Activated effector memory CD4-positive, alpha-beta T cell treated with Interleukin-2 at 50 U/mL for 16 hours (primary cell): Measurements from ENCODE around the gene PNPLA7.

Experiments used
- DNase-seq: peaks from one replicate; pipeline ENCODE4 v3.0.0-alpha.2; 2020

PNPLA7 gene

DNA sequence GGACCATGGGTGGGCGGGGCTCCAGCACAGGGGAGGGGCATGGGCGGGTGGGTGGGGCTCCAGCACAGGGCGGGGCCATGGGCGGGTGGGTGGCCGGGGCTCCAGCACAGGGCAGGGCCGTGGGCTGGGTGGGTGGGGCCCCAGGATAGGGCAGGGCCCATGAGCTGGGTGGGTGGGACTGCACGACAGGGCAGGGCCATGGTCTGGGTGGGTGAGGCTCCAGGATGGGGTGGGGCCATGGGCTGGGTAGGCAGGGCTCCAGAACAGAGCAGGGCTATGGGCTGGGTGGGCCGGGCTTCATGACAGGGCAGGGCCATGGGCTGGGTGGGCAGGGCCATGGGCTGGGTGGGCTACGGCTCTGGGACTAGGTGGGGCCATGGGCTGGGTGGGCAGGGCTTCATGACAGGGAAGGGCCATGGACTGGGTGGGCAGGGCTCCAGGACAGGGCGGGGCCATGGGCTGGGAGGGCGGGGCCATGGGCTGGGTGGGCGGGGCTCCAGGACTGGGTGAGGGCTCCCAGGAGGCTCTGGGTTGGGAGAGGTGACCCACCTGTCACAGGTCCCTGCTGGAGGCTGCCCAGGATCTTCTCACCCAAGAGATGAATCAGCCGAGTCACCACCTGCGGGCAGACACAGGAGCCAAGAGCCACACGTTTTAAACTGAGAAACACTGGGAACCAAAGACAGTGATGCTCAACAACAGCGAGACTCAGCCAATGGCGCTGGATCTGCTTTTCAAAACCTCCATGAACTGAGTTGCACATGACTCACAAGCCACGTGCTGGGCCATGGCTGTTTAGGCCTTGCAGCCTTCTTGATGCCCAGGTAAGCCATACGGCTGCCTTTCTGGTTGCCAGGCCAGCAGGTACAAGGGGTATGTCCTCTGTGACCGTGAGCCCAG is 57.5 kb downstream of the PNPLA7 start:
- no peak for DNase-seq

DNA sequence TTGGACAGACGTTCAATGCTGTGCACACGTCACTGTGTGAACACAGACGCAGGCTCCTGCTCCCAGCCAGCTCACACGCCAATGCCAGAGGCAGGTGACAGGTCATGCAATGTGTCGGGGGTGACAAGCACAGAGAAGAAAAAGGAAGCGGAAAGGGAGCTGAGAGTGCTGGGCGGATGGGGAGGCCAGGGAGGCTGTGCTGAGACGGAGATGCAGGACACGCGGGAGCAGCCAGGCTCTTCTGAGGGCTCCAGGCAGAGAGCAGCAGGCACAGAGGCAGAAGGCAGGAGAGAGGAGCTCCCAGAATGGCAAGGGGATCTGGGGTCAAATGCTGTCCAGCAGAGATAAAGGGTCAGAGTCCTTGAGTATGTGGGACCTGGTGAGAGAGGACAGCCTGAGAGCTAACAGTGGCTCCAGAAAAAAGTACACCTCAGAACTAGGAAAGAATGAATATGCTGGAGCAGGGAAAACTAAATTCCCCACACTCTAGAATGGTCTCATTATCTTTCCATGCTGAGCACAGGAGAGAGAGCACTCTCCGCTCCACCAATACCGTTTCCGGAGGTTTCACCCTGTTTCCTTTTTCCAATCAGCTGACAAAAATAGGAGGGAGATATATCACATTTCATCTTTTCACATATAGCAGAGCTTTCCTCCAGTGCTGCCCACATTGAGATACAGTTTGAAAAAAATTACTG is 58.3 kb downstream of the PNPLA7 start:
- no peak for DNase-seq

GRCh38 chr9:137490532-137491186 is 59.5 kb downstream of the PNPLA7 start:
- DNase-seq = no peak

DNA sequence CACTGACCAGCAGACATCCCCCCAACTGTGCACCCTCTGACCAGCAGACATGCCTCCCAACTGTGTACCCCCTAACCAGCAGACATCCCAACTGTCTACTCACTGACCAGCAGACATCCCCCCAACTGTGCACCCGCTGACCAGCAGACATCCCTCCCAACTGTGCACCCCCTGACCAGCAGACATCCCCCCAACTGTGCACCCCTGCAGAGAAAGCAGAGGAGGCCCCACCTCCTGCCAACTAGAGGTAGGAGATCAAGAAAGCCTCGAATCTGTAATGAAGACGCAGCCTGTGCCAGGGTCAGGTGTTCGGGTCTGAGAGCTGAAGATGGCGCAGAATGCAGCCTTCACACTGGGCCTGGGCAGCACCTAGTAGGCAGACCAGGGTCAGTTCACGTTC is 61.3 kb downstream of the PNPLA7 start:
- no peak for DNase-seq

GRCh38 chr9:137488327-137488653 is 61.9 kb downstream of the PNPLA7 start:
- DNase-seq = no peak

GRCh38 chr9:137487454-137488326 is 62.5 kb downstream of the PNPLA7 start:
- DNase-seq = no peak

GRCh38 chr9:137486545-137487453 is 63.4 kb downstream of the PNPLA7 start:
- no peak for DNase-seq

DNA sequence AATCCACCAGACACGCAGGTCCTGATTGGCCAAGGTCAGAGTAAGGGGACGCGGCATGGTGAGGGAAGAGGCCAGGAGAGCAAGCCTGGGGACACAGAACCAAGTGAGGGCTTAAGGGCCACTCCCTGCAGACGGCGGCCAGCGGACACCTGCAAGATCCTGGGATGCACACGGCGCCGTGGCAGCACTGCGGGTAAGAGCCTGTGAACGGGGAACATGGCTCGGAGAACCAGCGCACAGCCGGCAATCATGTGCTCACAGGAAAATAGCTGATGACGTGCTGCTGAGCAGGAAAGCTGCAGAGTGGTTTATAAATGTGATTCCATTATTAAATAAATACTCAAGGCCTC is 64.1 kb downstream of the PNPLA7 start:
- no peak for DNase-seq

DNA sequence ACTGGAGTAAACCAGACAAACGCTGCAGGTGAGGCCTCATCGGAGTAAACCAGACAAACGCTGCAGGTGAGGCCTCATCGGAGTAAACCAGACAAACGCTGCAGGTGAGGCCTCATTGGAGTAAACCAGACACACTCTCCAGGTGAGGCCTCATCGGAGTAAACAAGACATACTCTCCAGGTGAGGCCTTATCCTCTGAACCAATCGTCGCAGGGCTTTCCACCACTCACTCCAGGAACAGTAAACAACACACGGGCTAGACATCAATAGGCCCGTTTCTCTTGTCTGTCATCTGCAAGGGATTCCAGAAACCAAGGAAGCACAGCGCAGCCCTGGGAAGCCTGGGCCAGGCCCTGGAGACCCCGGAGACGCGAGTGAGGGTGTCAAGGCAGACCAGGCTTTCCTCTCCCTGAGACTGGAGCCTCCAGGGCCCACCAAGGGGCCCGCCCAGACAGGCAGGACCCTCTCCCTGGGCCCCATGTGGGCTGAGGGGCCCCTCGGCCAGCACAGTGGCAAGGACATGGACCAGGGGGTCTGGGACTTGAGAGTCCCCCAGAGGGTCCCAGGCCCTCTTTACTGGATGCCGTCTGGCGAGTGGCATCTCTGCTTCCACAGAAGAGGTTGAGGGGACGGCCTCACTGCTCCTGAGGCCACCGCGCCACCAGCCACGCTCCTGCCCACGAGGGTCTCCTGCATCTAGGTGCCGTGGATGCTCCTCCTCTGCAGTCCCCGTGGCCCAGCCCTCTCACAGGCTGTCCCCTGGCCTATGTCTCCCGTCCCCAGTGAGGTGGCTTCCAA is 64.7 kb downstream of the PNPLA7 start:
- DNase-seq = no peak

- no peak for DNase-seq
These were observed 65.5 kb downstream of the PNPLA7 start for GRCh38 chr9:137484551-137485315.

DNA sequence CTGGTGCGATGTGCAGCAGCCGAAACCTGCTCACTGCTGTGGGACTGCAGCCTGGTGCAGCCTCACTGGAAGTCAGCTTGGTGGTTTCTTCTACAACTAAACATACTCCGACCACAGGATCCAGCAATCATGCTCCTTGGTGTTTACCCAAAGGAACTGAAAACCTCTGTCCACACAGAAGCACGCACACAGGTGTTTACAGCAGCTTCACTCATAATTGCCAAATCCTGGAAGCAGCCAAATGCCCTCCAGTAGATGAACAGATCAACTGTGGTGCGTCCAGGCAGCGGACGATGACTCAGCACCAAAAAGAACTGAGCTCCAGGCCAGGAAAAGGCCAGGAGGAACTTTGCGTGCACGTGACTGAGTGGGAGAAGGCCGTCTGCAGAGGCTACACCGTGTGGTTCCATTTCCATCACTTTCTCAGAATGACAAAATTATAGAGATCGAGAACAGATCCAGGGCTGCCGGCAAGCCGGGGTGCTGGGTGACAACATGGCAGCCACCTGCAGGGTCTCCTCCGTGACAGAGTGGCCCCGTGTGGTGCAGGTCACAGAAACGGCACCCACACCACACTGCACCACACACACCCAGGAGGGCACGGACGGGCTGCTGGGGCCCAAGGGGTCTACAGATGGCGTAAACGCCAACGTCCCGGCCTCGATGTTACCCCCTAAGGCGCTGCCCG is 68.0 kb downstream of the PNPLA7 start:
- no peak for DNase-seq

- no peak for DNase-seq
These were observed 69.2 kb downstream of the PNPLA7 start for GRCh38 chr9:137480686-137481683.

- DNase-seq = no peak
These were observed 70.1 kb downstream of the PNPLA7 start for GRCh38 chr9:137479892-137480685.

DNA sequence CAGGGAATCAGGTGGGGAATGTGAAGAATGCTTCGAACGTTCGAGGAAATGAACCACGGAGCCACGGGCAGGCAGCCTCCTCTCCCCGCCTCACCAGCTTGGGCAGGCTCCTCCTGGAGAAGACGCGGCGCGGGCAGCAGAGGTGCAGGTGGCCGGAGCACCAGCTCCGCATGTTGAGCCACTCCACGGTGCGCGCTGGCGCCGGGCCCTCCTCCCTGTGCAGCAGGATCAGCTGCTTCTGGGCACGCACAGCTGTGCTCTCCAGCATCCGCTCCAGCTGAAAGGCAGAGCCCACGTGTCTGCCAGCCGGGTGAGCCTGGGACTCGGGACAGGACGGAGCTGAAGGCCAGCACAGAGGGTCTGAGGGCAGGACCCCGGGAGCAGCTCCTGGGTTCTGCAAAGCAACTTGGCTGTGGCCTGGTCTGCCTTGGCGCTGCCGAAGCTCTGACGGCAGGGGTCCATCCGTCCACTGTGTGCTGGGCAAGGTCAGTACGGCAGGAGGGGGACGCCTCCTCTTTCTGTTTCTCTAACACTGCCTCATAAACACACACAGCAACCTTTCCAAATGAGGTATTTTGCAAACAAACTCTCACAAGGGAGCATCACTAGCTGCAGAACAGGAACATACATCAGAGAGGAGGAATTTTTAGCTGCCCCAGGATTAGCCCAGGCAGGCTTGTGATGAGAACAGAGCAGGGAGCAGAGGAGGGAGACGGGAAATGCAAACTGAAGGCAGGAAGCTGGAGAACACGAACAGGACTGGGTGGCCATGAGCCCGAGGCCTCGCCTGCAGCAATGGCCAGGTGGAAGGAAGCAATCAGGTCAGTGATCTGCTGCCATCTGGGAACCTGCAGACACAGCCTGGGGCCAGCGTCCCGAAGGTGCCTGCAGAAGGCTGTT is 71.0 kb downstream of the PNPLA7 start:
- DNase-seq = no peak

- DNase-seq = no peak
These were observed 71.6 kb downstream of the PNPLA7 start for GRCh38 chr9:137478613-137478961.
